SU-DHL-6 (cell line): Measurements from ENCODE around the gene MBLAC1.

ENCODE experiments used
- H2AFZ ChIP-seq: fragments of 200-600 bp; sonication (generic); 2 replicates; pipeline ENCODE4 v1.6.1; 2014; ENCODE audit warnings: low read depth, mild to moderate bottlenecking, moderate library complexity, mixed read lengths, antibody characterized with exemption, low read length; ENCODE audit not compliant: severe bottlenecking
- H3F3A ChIP-seq: fragments of 200-600 bp; shearing (Covaris generic); 2 replicates; pipeline ENCODE4 v1.6.0; 2016; ENCODE audit warnings: antibody characterized with exemption, mild to moderate bottlenecking; ENCODE audit not compliant: insufficient read depth
- H3K27ac ChIP-seq: fragments of 200-600 bp; sonication (generic); 2 replicates; pipeline ENCODE4 v1.5.1; 2016; ENCODE audit warnings: low read depth, mild to moderate bottlenecking, low read length, moderate library complexity, mixed read lengths
- H3K27me3 ChIP-seq: fragments of 200-600 bp; sonication (generic), shearing (Covaris generic); 2 replicates; pipeline ENCODE4 v1.6.0; 2014; ENCODE audit warnings: mild to moderate bottlenecking, low read length
- H3K36me3 ChIP-seq: fragments of 200-600 bp; sonication (generic); 2 replicates; pipeline ENCODE4 v1.6.1; 2014; ENCODE audit warnings: mild to moderate bottlenecking, low read length, mixed read lengths
- H3K4me2 ChIP-seq: fragments of 300-600, 200-600 bp; shearing (Covaris generic), sonication (generic); 2 replicates; pipeline ENCODE4 v1.6.0; 2014; ENCODE audit warnings: low read length, low read depth, mild to moderate bottlenecking; ENCODE audit not compliant: poor library complexity, severe bottlenecking
- H3K4me3 ChIP-seq: fragments of 200-600 bp; sonication (generic); 2 replicates; pipeline ENCODE4 v1.5.1; 2014; ENCODE audit warnings: antibody characterized with exemption, low read length, mild to moderate bottlenecking, mixed read lengths; ENCODE audit not compliant: insufficient read depth, poor library complexity, severe bottlenecking
- H3K79me2 ChIP-seq: fragments of 200-600 bp; sonication (generic); 2 replicates; pipeline ENCODE4 v1.6.1; 2014; ENCODE audit warnings: mild to moderate bottlenecking, low read length, moderate library complexity; ENCODE audit not compliant: insufficient read depth
- H3K9ac ChIP-seq: fragments of 200-600 bp; sonication (generic); 2 replicates; pipeline ENCODE4 v1.7.0; 2014; ENCODE audit warnings: mild to moderate bottlenecking, low read length
- H3K9me2 ChIP-seq: fragments of 200-600 bp; sonication (generic); replicated peaks from 2 replicates; pipeline ENCODE4 v1.6.1; 2014; ENCODE audit warnings: low read length; ENCODE audit not compliant: insufficient read depth
- H3K9me3 ChIP-seq: fragments of 200-600 bp; sonication (generic); 2 replicates; pipeline ENCODE4 v1.6.1; 2014; ENCODE audit warnings: low read length, mixed read lengths; ENCODE audit not compliant: insufficient read depth
- H4K20me1 ChIP-seq: fragments of 200-600 bp; sonication (generic); 2 replicates; pipeline ENCODE4 v1.6.1; 2014; ENCODE audit warnings: low read depth, mild to moderate bottlenecking, antibody characterized with exemption, low read length, moderate library complexity, mixed read lengths
- EZH2phosphoT487 ChIP-seq: fragments of 200-600 bp; sonication (generic), shearing (Covaris generic); conservative IDR thresholded peaks from 2 replicates; pipeline ENCODE4 v1.6.1; 2018; ENCODE audit warnings: mild to moderate bottlenecking, antibody characterized with exemption, low read length, moderate library complexity, mixed read lengths
- TF ChIP-seq, protein P1 (sequence below): fragments of 200-600 bp; sonication (generic); IDR thresholded peaks from one replicate; pipeline ENCODE4 v1.5.1; 2017; ENCODE audit warnings: antibody characterized with exemption, mild to moderate bottlenecking, low read length, moderate library complexity; ENCODE audit not compliant: insufficient read depth, poor library complexity, severe bottlenecking

The MBLAC1 gene

DNA sequence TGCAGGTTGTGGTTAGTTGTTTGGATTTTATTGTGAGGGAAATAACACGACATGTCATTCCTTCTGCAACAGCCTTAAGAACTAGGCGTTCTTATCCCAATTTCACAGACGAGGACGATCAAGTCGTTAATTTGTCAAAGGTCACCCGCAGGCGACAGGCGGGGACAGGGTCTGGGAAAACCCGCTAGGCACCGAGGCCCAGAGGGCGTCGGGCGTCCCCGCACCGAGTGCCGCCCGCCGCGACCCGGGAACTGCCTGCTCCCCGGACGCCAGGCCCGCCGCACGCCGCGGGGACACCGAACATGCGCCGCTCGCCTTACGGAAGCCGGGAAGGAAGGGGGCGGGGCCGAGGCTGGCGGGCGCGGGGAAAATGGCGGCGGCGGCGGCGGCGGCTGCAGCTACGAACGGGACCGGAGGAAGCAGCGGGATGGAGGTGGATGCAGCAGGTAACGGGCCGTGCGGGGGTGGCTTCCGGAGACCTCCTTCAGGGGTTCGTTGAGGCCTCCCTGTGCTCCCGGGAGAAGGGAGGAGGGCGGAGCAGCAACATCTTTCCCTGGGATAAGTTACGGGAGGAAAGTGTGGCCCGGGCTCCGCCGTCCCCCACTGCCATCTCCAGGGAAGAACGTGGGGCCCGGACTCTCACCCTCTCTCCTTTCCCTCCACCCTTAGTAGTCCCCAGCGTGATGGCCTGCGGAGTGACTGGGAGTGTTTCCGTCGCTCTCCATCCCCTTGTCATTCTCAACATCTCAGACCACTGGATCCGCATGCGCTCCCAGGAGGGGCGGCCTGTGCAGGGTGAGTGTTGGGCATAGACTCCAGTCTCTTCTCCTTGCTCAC, 37.9 kb upstream of the MBLAC1 start, which contains the start of gene COPS6:
COPS6 (plus strand) TSS at position 349 of the 837 bp plus-strand sequence; CDS start at position 371, 22 bp downstream.
- Histone ChIP-seq H3K9ac (peak within 1 kb of the TSS; percentile 93), H3K36me3 (peaks cover 23% of the 10 kb centered on the region; the same call in 1 of the 2 replicates), H3K9me3 (no peaks in the 10 kb centered on the region), H3K27me3 (no peaks in the 10 kb centered on the region; the same call in 1 of the 2 replicates), H4K20me1 (no peaks in the 10 kb centered on the region), H3K9me2 (no peaks in the 10 kb centered on the region), H3F3A (peaks cover 43% of the 10 kb centered on the region), H3K27ac (peak within 1 kb of the TSS; percentile 76), H3K4me2 (peak within 1 kb of the TSS; percentile 71), H3K79me2 (peaks cover 8% of the 10 kb centered on the region; the same call in 1 of the 2 replicates), H3K4me3 (peak within 1 kb of the TSS; percentile 87), H2AFZ (peak within 1 kb of the TSS; percentile 78)
- TF ChIP-seq, protein P1, sequence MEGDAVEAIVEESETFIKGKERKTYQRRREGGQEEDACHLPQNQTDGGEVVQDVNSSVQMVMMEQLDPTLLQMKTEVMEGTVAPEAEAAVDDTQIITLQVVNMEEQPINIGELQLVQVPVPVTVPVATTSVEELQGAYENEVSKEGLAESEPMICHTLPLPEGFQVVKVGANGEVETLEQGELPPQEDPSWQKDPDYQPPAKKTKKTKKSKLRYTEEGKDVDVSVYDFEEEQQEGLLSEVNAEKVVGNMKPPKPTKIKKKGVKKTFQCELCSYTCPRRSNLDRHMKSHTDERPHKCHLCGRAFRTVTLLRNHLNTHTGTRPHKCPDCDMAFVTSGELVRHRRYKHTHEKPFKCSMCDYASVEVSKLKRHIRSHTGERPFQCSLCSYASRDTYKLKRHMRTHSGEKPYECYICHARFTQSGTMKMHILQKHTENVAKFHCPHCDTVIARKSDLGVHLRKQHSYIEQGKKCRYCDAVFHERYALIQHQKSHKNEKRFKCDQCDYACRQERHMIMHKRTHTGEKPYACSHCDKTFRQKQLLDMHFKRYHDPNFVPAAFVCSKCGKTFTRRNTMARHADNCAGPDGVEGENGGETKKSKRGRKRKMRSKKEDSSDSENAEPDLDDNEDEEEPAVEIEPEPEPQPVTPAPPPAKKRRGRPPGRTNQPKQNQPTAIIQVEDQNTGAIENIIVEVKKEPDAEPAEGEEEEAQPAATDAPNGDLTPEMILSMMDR, result no peak
- TF ChIP-seq EZH2phosphoT487, result no peak

DNA sequence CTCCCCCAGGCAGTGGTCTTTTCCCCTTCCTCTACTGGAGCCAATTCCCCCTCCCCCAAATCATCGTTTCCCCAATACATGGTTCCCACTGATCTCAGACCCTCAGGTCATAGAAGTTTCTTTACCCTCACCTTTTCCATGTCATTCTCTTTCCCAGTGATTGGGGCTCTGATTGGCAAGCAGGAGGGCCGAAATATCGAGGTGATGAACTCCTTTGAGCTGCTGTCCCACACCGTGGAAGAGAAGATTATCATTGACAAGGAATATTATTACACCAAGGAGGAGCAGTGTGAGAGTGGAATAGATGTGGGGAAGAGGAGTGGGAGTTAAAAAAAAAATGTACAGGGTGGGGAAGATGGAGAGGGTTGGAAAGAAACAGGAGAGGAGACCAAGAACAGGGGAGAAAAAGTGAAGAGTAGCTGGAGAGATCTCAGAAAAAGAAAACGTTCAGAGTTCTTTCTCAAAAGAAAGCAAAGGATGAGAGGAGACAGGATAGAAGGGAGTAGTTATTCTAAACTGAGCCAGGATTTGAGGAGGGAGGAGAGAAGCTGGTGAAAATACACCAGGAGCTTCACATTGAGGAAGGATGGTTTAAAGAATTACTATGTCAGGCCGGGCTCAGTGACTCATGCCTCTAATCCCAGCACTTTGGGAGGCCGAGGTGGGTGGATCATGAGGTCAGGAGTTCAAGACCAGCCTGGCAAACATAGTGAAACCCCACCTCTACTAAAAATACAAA, 37.1 kb upstream of the MBLAC1 start:
- peaks cover 31% of the 10 kb centered on the region for H3K36me3 ChIP-seq
- peak overlapping the region; percentile 76 for H3K27ac ChIP-seq

DNA sequence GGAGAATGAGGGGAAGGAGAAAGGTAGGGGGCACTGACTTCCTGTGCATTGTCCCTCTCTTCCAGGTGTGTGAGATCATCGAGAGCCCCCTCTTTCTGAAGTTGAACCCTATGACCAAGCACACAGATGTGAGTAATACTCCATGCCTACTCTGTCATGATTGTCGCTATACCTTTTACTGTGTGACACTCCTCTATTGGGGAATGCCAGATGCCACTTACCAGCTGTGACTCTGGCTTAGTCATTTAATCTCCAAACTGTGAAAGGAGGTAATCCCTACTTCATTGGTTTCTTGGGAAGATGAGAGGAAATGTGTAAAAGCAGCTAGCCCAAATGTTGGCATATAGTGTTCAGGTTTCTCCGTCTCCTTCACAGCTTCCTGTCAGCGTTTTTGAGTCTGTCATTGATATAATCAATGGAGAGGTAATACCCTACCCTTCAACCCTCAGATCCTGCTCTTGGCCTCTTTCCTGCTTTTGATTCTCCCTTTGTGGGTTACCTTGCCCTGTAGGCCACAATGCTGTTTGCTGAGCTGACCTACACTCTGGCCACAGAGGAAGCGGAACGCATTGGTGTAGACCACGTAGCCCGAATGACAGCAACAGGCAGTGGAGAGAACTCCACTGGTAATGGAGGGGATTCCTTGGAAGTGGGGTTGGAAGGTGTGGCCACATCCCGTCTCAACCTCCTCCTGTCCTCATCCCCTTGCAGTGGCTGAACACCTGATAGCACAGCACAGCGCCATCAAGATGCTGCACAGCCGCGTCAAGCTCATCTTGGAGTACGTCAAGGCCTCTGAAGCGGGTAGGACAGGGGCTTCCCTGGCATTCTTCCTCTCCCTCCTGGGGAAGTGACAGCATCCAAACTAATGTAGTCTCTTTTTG, 36.0 kb upstream of the MBLAC1 start:
- Histone ChIP-seq H3K36me3 (peaks cover 42% of the 10 kb centered on the region), H3F3A (peaks cover 62% of the 10 kb centered on the region), H3K4me2 (no peak overlapping the region), H3K27ac (no peak overlapping the region), H3K9ac (no peak overlapping the region), H3K9me3 (no peaks in the 10 kb centered on the region), H3K4me3 (no peak overlapping the region), H3K79me2 (peaks cover 8% of the 10 kb centered on the region; the same call in 1 of the 2 replicates), H3K9me2 (no peaks in the 10 kb centered on the region), H2AFZ (no peak overlapping the region), H4K20me1 (peaks cover 5% of the 10 kb centered on the region; the same call in 1 of the 2 replicates), H3K27me3 (no peaks in the 10 kb centered on the region)
- TF ChIP-seq, protein P1, result no peak

More for the DNA sequence above, 37.1 kb upstream of the MBLAC1 start:
- Histone ChIP-seq H3K4me2 (peak overlapping the region; percentile 71), H3K27me3 (no peaks in the 10 kb centered on the region; the same call in 1 of the 2 replicates), H3K9ac (peak overlapping the region; percentile 93), H3K9me2 (no peaks in the 10 kb centered on the region), H3K79me2 (peaks cover 8% of the 10 kb centered on the region; the same call in 1 of the 2 replicates), H4K20me1 (peaks cover 4% of the 10 kb centered on the region; the same call in 1 of the 2 replicates), H3F3A (peaks cover 51% of the 10 kb centered on the region), H3K4me3 (peak overlapping the region; percentile 87), H3K9me3 (no peaks in the 10 kb centered on the region), H2AFZ (peak overlapping the region; percentile 78)
- no peak for TF ChIP-seq EZH2phosphoT487
- TF ChIP-seq, protein P1, result no peak
